Esophagus squamous epithelium (tissue), 5 donors: Measurements from ENCODE around the gene HAUS7. TPM values are rescaled to one million over a fixed set of nuclear protein-coding genes. Genes with fewer than 3 reads are reported as not detected.

ENCODE experiments used
- DNase-seq: peaks from one replicate; lab custom pipeline; 2025; lab: John Stamatoyannopoulos, UW
- H3K27ac ChIP-seq, 4 donors: fragments of 200-600 bp; sonication (generic); one replicate each; pipeline ENCODE4 v1.5.1; 2016 to 2019; ENCODE audit warnings: mild to moderate bottlenecking in 1 of 4
- H3K27me3 ChIP-seq, 4 donors: fragments of 200-600 bp; sonication (generic); 1 replicate in 3 of 4; 2 replicates in 1 of 4; pipeline versions ENCODE4 v1.5.1 to v1.6.0; 2017 to 2021; ENCODE audit warnings: antibody characterized with exemption in 1 of 4
- H3K36me3 ChIP-seq, 3 donors: fragments of 200-600 bp; sonication (generic); one replicate each; pipeline ENCODE4 v1.5.1; 2016 to 2019
- H3K4me1 ChIP-seq, 3 donors: fragments of 200-600 bp; sonication (generic); one replicate each; pipeline ENCODE4 v1.5.1; 2017 to 2019
- H3K4me3 ChIP-seq, 4 donors: fragments of 200-600 bp; sonication (generic); 1 replicate in 3 of 4; 2 replicates in 1 of 4; pipeline ENCODE4 v1.5.1; 2016 to 2019; ENCODE audit warnings: mild to moderate bottlenecking in 2 of 4, moderate library complexity in 1 of 4
- H3K9me3 ChIP-seq, 3 donors: fragments of 200-600 bp; sonication (generic); one replicate each; pipeline ENCODE4 v1.5.1; 2016 to 2019
- POLR2A ChIP-seq, 4 donors: fragments of 450-650 bp; IDR thresholded peaks; one replicate each; pipeline ENCODE4 v1.6.1; 2017; ENCODE audit warnings: antibody characterized with exemption in 4 of 4, mild to moderate bottlenecking in 4 of 4, moderate library complexity in 3 of 4
- WGBS, 2 donors: methylation state at CpG; one replicate each; pipeline ENCODE4 v1.1.5; 2018; 5-methylcytosine and 5-hydroxymethylcytosine counted together
- intact Hi-C: fragments of 100-400 bp; cut with DNase I; formaldehyde crosslinking; loops from one replicate; pipeline ENCODE4 v1.15.0; 2022
- total RNA-seq, 4 donors: library from RNA; depleted of rRNA; stranded (reverse); fragments of >200 nt; gene quantifications; one replicate each; pipeline ENCODE4 v1.1.0, GENCODE V29; 2016
- TF ChIP-seq, protein P1 (sequence below), 6 experiments: fragments of 450-650 bp in 4 of 6; fragments of 200-600 bp in 2 of 6; sonication (generic) in 2 of 6; IDR thresholded peaks; one replicate each; pipeline ENCODE4 v1.5.1; 2016 to 2019; ENCODE audit warnings: antibody characterized with exemption in 6 of 6, mild to moderate bottlenecking in 4 of 6, moderate library complexity in 4 of 6
- donor health status: DM: yes; HTN: yes; CAD: no.

The HAUS7 gene
- total RNA-seq, 4 donors from 2014 or later: 8.8 to 21.0 (median 12.1) TPM

DNA sequence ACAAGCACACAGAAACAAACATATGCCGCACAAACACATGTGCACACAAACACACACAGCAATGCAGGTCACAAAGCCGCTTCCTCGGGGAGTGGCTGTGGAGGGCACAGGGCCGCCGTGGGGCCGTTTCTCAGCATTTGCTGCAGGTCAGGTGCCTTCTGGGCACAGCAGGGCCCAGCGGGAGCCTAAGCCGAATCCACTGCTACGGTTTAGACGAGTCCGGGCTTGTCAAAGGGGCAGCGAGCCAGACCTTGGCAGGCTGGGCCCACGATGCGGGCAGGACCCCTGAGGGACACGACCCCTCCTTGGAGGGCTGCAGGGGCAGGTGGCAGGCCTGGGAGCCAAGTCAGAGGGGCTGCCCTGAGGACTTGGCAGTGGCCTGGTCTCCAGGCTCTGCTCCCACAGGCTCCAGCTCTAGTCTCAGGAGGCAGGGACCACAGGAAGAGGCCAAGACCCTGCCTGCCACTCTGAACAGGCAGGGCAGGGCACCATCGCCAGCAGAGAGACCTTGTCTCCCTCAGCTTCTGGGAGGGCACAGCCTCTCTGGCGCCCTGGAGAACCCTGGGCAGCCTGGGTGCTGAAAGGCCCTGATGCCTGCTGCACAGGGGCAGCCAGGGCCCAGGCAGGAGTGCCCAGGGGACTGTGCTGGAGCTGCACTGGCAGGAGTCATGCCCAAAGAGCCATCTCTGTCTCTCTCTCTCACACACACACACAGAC is 41.6 kb upstream of the HAUS7 start:
- Histone ChIP-seq H3K4me1 (peaks cover 0 to 12% (median 0%) of the 10 kb centered on the region in 3 donors), H3K27me3 (peaks cover 0 to 18% (median 0%) of the 10 kb centered on the region in 4 donors), H3K4me3 (no peak overlapping the region), H3K27ac (no peak overlapping the region), H3K9me3 (no peaks in the 10 kb centered on the region), H3K36me3 (no peaks in the 10 kb centered on the region)
- WGBS, 2 donors: 40% methylated on average over 1 of the region's 17 CpGs; no CpG with 5 or more reads in 1 of the 2 donors
- TF ChIP-seq, protein P1, sequence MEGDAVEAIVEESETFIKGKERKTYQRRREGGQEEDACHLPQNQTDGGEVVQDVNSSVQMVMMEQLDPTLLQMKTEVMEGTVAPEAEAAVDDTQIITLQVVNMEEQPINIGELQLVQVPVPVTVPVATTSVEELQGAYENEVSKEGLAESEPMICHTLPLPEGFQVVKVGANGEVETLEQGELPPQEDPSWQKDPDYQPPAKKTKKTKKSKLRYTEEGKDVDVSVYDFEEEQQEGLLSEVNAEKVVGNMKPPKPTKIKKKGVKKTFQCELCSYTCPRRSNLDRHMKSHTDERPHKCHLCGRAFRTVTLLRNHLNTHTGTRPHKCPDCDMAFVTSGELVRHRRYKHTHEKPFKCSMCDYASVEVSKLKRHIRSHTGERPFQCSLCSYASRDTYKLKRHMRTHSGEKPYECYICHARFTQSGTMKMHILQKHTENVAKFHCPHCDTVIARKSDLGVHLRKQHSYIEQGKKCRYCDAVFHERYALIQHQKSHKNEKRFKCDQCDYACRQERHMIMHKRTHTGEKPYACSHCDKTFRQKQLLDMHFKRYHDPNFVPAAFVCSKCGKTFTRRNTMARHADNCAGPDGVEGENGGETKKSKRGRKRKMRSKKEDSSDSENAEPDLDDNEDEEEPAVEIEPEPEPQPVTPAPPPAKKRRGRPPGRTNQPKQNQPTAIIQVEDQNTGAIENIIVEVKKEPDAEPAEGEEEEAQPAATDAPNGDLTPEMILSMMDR (IDR thresholded peaks at IDR 0.05): no peak
- no peak for TF ChIP-seq POLR2A (IDR thresholded peaks at IDR 0.05)
- intact Hi-C loops: no loop called here
- DNase-seq: no peak

- no peak for DNase-seq
- H3K4me3 ChIP-seq: no peak overlapping the region
- peaks cover 0 to 12% (median 0%) of the 10 kb centered on the region in 3 donors for H3K4me1 ChIP-seq
- no peaks in the 10 kb centered on the region for H3K9me3 ChIP-seq
- WGBS, 2 donors: 70 to 73% methylated on average over 2 to 11 of the region's 11 CpGs
- no peak overlapping the region for H3K27ac ChIP-seq
- peaks cover 0 to 4% (median 0%) of the 10 kb centered on the region in 4 donors for H3K27me3 ChIP-seq
- intact Hi-C loops: no loop called here
- H3K36me3 ChIP-seq: no peaks in the 10 kb centered on the region
- TF ChIP-seq POLR2A (IDR thresholded peaks at IDR 0.05): no peak
- TF ChIP-seq, protein P1 (IDR thresholded peaks at IDR 0.05): no peak
Observed at GRCh38 chrX:153510383-153510782, 40.0 kb upstream of the HAUS7 start.

DNA sequence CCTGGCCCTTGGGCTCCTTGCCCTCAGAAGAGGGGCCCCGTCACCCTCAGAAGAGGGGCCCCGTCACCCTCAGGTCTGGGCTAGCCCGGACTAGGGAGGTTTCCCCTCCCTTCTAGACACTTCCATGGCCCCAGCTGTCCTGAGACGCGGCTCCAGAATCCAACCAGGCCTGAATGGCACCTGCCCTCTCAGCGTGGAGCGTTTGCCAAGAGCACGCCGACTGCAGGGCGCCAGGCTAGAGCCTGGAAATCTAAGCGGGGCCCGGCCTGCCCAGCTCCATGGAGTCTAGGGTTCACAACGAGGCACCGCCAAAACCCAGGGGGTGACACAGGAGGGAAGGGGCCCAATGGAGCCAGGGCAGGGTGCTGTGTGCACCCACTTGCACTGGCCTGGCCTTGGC is 39.2 kb upstream of the HAUS7 start:
- intact Hi-C loops: loop anchor here (5.0 to 10.0 kb wide), 2 partner anchors 37 to 475 kb away; partner anchors contain the start of gene HAUS7
- no peaks in the 10 kb centered on the region for H3K9me3 ChIP-seq
- no peaks in the 10 kb centered on the region for H3K27me3 ChIP-seq
- peaks cover 0 to 12% (median 0%) of the 10 kb centered on the region in 3 donors for H3K4me1 ChIP-seq
- no peak for DNase-seq
- H3K27ac ChIP-seq: no peak overlapping the region
- no peak for TF ChIP-seq POLR2A (IDR thresholded peaks at IDR 0.05)
- TF ChIP-seq, protein P1 (IDR thresholded peaks at IDR 0.05): no peak
- H3K36me3 ChIP-seq: no peaks in the 10 kb centered on the region
- WGBS, 2 donors: no CpG with 5 or more reads among the region's 14 CpGs
- no peak overlapping the region for H3K4me3 ChIP-seq

GRCh38 chrX:153507484-153508178 is 37.3 kb upstream of the HAUS7 start:
- intact Hi-C loops: loop anchor here (5.0 to 10.0 kb wide), 2 partner anchors 35 to 473 kb away; partner anchors contain the start of gene HAUS7
- Histone ChIP-seq H3K4me3 (no peak overlapping the region), H3K4me1 (peaks cover 0 to 19% (median 0%) of the 10 kb centered on the region in 3 donors), H3K27ac (no peak overlapping the region), H3K9me3 (no peaks in the 10 kb centered on the region), H3K36me3 (no peaks in the 10 kb centered on the region), H3K27me3 (no peaks in the 10 kb centered on the region)
- WGBS, 2 donors: 35 to 83% methylated on average over 1 to 5 of the region's 19 CpGs
- no peak for DNase-seq
- TF ChIP-seq, protein P1 (IDR thresholded peaks at IDR 0.05): peak; percentile 77 to 87 (median 84)
- TF ChIP-seq POLR2A (IDR thresholded peaks at IDR 0.05): no peak

DNA sequence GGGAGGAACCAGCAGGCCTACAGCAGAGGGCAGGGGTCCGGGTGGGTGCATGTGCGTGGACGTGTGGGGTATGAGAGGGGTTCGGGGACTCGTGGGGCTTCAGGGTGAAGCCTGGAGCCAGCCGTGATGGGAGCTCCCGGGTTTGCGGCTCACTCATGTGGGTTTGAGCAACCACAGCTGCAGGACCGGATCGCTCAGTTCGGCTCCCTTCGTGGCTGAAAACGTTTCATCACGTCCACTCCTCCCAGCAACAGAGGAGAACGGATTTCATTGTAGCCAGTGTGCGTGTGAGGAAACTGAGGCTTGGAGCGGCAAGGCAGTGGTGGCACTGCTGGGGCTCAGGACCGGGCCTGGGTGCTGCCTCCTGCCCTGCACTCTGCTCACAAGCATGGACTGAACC is 35.0 kb upstream of the HAUS7 start:
- 67% methylated on average over 4 of the region's 18 CpGs; no CpG with 5 or more reads in 1 of the 2 donors for WGBS, 2 donors
- no peak for TF ChIP-seq POLR2A (IDR thresholded peaks at IDR 0.05)
- TF ChIP-seq, protein P1 (IDR thresholded peaks at IDR 0.05): no peak
- Histone ChIP-seq H3K4me1 (peaks cover 0 to 29% (median 0%) of the 10 kb centered on the region in 3 donors), H3K27me3 (no peaks in the 10 kb centered on the region), H3K4me3 (no peak overlapping the region), H3K9me3 (no peaks in the 10 kb centered on the region), H3K36me3 (no peaks in the 10 kb centered on the region), H3K27ac (no peak overlapping the region)
- intact Hi-C loops: loop anchor here (5.0 to 10.0 kb wide), 2 partner anchors 33 to 471 kb away; partner anchors contain the start of gene HAUS7
- DNase-seq: no peak
